Sigmoid colon (tissue), 4 donors: ENCODE measurements around the gene RNU6-7.

Source experiments
- CTCF ChIP-seq, 4 experiments: fragments of 450-650 bp in 3 of 4; fragments of 200-600 bp in 1 of 4; IDR thresholded peaks; one replicate each; pipeline ENCODE4 v1.5.1; 2016 to 2019; ENCODE audit warnings: antibody characterized with exemption in 4 of 4, mild to moderate bottlenecking in 3 of 4, moderate library complexity in 2 of 4
- POLR2A ChIP-seq, 2 donors: fragments of 450-650 bp; IDR thresholded peaks; one replicate each; pipeline ENCODE4 v1.6.1; 2016; ENCODE audit warnings: antibody characterized with exemption in 2 of 2, mild to moderate bottlenecking in 2 of 2, moderate library complexity in 2 of 2
- POLR2AphosphoS5 ChIP-seq, 4 donors: sonication (generic); formaldehyde crosslinking; IDR thresholded peaks; one replicate each; pipeline ENCODE4 v1.6.1; 2017; ENCODE audit warnings: antibody characterized with exemption in 4 of 4

- no peak for TF ChIP-seq POLR2A (IDR thresholded peaks at IDR 0.05)
- no peak for TF ChIP-seq CTCF (IDR thresholded peaks at IDR 0.05)
- TF ChIP-seq POLR2AphosphoS5 (IDR thresholded peaks at IDR 0.05) = no peak
Observed at GRCh38 chr14:32189811-32190210, 12.0 kb upstream of the RNU6-7 start.
